Adipocyte (in vitro differentiated cells): ENCODE results near the gene EME2.
"Not testable (repeated sequence)": the region's sequence is repeated elsewhere in the genome, so short reads cannot be mapped to it uniquely, and the experiment has no call there.

Experiments
- DNase-seq: peaks from one replicate; pipeline ENCODE4 v3.0.0-alpha.2; 2015; ENCODE audit warnings: low read depth
- H3K27me3 ChIP-seq: replicated peaks from 2 replicates; pipeline ENCODE4 v1.7.0; 2013; ENCODE audit warnings: mild to moderate bottlenecking, low read length, moderate library complexity; ENCODE audit not compliant: control insufficient read depth, insufficient read depth
- H3K36me3 ChIP-seq: 2 replicates; pipeline ENCODE4 v1.7.0; 2013; ENCODE audit warnings: low read length, mild to moderate bottlenecking, moderate library complexity; ENCODE audit not compliant: control insufficient read depth, insufficient read depth, severe bottlenecking
- H3K4me1 ChIP-seq: 2 replicates; pipeline ENCODE4 v1.7.0; 2013; ENCODE audit warnings: mild to moderate bottlenecking, low read length, moderate library complexity; ENCODE audit not compliant: control insufficient read depth, insufficient read depth
- H3K4me3 ChIP-seq: 2 replicates; pipeline ENCODE4 v1.7.0; 2013; ENCODE audit warnings: mild to moderate bottlenecking, low read length, moderate library complexity
- H3K9ac ChIP-seq: 2 replicates; pipeline ENCODE4 v1.7.0; 2013; ENCODE audit warnings: mild to moderate bottlenecking, low read length, moderate library complexity
- H3K9me3 ChIP-seq: 2 replicates; pipeline ENCODE4 v1.7.0; 2013; ENCODE audit warnings: mild to moderate bottlenecking, low read length, moderate library complexity; ENCODE audit not compliant: control insufficient read depth

EME2 gene

DNA sequence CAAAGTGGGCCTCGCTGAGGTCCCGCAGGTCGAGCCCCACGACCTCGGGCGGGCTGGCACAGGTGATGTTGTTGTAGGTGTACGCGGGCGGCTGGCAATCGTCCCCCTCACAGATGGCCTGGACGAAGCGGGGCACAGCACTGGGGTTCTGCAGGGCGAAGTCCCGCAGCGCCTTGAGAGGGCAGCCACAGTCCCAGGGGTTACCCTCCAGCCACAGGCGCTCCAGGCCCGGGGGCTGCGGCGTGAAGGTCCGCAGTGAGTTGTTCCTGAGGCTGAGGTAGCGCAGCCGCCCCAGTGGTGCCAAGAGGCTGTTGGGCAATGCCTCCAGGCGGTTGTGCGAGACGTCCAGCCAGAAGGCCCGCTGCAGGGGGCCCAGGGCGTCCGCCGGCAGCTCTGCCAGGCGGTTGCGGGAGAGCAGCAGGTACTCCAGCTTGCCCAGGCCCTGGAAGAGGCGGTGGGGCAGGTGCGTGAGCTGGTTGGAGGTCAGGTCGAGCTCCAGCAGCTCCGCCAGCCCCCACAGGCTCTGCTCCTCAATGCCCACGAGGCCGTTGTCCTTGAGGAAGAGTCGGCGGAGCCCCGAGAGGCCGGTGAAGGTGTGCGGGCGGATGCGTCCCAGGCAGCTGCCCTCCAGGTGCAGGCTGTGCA is 18.1 kb downstream of the EME2 start:
- no peak for DNase-seq
- Histone ChIP-seq H3K27me3 (no peaks in the 10 kb centered on the region), H3K4me1 (no peaks in the 10 kb centered on the region), H3K9me3 (no peaks in the 10 kb centered on the region), H3K36me3 (peaks cover 9% of the 10 kb centered on the region), H3K4me3 (no peak overlapping the region), H3K9ac (no peak overlapping the region)

DNA sequence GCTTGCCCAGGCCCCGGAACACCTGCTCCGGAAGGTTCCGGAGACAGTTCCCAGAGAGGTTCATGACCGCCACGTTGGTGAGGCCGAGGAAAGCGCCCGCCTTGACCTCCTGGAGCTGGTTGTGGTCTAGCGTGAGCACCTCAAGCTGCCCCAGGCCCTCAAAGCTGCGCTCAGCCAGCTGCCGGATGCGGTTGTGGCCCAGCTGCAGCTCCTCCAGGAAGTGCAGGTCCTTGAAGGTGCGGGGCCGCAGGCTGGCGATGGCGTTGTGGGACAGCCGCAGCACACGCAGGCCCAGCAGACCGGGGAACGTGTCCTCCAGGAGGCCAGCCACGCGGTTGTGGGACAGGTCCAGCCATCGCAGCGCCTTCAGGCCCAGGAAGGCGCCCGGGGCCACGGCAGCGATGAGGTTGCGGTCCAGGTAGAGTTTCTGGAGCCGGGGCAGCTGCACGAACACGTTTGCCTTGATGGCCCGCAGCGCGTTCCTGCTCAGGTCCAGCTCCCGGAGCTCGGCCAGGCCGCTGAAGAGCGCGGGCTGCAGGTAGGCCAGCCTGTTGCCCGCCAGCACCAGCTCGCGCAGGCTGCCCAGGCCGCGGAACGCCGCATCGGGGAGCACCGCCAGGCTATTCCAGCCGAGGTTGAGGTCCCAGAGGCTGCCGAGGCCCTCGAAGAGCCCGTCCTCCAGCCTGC is 18.8 kb downstream of the EME2 start:
- H3K36me3 ChIP-seq = peaks cover 9% of the 10 kb centered on the region
- H3K4me1 ChIP-seq = no peaks in the 10 kb centered on the region
- no peak for DNase-seq

DNA sequence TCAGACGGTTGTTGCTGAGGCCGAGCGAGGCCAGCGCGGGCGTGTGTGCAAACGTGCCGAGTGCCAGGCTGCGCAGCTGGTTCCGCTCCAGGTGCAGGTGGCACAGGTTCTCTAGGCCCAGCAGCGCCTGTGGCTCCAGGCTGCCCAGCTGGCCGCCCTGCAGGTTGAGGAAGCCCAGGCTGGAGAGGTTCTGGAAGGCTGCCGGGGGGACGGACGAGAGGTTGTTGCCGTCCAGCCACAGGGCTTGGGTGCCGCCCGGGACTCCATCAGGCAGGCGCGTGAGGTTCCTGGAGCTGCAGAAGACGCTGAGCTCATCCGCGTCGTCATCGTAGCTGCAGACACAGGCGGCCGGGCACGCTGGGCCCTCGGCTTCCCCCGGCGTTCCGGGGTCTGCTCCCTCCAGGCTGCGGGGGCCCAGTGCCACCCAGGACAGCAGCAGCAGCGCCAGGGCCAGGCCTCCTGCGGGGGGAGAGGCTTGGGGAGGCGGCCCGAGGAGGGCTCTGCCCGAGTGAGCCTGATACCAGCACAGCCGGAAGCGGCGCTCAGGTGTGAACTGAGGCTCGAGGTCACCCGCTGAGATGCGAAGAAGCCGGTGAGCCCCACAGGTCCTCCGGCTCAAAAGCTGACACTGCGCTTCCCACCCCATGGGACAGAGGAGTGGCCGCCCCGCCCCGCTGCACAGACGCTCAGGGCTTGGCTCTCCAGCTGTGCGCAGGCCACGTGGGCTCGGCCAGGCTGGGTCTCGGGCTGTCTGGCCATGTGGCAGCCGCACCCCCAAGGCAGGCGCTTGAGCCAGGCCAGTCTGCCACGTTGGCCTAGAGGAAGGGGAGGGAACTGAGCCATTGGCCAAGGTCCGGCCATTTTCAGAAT is 19.6 kb downstream of the EME2 start:
- Histone ChIP-seq H3K4me1 (no peaks in the 10 kb centered on the region), H3K27me3 (no peaks in the 10 kb centered on the region), H3K9me3 (no peaks in the 10 kb centered on the region), H3K36me3 (peaks cover 9% of the 10 kb centered on the region), H3K9ac (no peak overlapping the region), H3K4me3 (no peak overlapping the region)
- DNase-seq = no peak

More for the DNA sequence above, 18.8 kb downstream of the EME2 start:
- no peaks in the 10 kb centered on the region for H3K9me3 ChIP-seq
- H3K4me3 ChIP-seq = no peak overlapping the region
- H3K9ac ChIP-seq = no peak overlapping the region
- no peaks in the 10 kb centered on the region for H3K27me3 ChIP-seq

DNA sequence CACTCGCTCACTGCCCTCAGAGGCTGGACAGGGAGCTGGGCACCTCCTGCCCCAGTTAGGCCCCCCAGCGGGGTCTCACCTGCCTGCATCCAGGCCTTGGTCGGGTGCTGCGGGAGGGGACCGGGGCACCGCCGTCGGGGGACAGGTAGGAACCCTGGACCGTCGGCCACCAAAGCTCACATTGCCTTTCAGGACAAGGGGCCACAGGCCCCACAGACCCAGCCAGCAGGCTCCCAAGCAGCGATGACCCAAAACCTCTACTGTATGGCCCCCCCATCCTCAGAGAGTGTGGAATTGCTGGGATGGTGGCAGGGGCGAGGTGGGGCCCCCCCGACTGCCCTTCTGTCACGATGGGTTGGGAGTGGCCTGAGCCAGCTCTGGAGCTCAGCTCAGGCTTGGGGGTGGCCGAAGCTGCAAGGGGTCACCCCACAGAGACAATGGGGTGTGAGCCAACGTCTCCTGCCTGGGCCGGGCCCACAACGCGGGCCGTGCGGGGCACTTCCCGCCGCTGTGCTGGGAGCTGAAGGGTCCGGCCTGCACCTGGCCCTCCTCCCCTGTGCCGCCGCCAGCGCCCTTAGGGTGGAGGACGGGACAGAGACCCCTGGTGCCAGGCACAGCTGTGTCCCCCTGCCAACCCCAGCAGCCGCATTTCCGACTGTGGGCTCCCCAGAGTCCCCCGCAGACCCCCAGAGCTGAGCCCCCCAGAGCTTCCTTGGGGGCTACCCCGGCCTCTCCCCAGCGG is 20.4 kb downstream of the EME2 start:
- no peak for DNase-seq

DNA sequence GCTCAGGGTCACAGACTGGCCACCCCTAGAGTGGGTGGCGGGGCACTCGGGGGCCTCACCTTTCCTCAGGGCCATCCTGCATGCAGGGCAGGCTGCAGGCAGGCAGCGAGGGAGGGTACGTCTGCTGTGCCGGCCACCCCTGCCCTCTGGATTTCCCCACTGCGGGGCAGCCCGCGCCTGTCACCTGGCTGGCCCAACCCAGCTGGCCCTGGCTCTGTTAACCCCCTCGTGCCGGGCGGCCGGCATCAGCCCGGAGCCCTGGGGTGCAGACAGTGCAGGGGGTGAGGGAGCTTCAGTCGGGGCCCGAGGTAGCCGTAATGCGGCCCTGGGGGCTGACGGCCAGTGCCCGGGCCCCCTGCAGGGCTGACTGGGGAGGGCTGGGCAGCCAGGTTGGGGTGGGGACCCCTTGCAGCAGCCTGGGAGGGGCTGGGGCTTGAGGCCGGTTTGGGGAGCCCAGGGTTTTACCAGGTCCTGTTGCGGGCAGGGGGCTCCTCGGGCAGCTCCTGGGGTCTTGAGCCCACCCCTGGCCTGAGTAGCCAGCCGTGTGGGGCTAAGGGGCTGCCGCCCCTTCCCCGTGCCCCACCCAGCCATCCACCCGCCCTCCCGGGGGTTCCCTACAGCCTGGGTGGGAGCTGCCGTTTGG is 21.1 kb downstream of the EME2 start, which contains the start of gene IGFALS:
IGFALS (minus strand) TSS at position 128 of the 643 bp plus-strand sequence; CDS start at position 75, 53 bp downstream.
- no peak within 1 kb of the TSS for H3K9ac ChIP-seq
- H3K4me3 ChIP-seq = no peak within 1 kb of the TSS
- DNase-seq = no peak
- H3K9me3 ChIP-seq = peaks cover 6% of the 10 kb centered on the region
- no peaks in the 10 kb centered on the region for H3K4me1 ChIP-seq
- H3K27me3 ChIP-seq = no peaks in the 10 kb centered on the region
- H3K36me3 ChIP-seq = peaks cover 4% of the 10 kb centered on the region

More for the DNA sequence above, 20.4 kb downstream of the EME2 start:
- peaks cover 9% of the 10 kb centered on the region for H3K36me3 ChIP-seq
- no peaks in the 10 kb centered on the region for H3K27me3 ChIP-seq
- peaks cover 3% of the 10 kb centered on the region for H3K9me3 ChIP-seq
- H3K9ac ChIP-seq = no peak overlapping the region
- no peaks in the 10 kb centered on the region for H3K4me1 ChIP-seq
- H3K4me3 ChIP-seq = no peak overlapping the region

DNA sequence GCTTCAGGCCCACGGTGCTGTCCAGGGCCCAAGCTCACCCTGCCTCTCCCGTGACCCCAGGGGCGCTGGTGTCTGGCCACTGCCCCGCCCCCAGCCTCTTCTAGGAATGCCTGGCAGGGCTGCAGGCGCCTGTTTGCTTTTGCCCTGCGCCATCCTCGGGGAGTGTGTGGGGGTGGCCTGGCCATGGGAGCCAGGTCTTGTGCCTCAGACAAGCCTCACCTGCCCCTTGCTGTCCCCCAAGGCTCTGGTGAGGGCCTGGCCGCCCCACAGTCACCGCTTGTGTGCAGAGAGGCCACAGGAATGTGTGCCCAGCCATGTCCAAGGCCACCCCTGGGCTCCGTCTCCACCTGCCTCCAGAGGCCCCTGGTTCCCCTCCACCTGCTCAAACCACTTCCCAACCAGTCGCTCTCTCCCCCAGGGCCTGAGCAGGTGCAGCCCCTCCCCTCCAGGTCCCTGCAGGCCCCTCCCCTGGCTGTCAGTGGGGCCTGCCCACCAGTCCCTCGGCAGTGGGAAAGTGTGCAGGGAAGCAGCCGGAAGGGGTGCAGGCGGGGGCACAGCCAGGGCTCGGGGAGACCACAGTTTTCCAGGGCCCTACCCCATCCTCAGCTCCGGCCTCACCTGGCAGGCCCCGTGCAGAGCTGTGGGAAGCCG is 21.7 kb downstream of the EME2 start:
- no peaks in the 10 kb centered on the region for H3K36me3 ChIP-seq
- DNase-seq = no peak
- no peak overlapping the region for H3K9ac ChIP-seq
- H3K9me3 ChIP-seq = peaks cover 6% of the 10 kb centered on the region
- H3K4me3 ChIP-seq = no peak overlapping the region
- H3K4me1 ChIP-seq = no peaks in the 10 kb centered on the region
- no peaks in the 10 kb centered on the region for H3K27me3 ChIP-seq

DNA sequence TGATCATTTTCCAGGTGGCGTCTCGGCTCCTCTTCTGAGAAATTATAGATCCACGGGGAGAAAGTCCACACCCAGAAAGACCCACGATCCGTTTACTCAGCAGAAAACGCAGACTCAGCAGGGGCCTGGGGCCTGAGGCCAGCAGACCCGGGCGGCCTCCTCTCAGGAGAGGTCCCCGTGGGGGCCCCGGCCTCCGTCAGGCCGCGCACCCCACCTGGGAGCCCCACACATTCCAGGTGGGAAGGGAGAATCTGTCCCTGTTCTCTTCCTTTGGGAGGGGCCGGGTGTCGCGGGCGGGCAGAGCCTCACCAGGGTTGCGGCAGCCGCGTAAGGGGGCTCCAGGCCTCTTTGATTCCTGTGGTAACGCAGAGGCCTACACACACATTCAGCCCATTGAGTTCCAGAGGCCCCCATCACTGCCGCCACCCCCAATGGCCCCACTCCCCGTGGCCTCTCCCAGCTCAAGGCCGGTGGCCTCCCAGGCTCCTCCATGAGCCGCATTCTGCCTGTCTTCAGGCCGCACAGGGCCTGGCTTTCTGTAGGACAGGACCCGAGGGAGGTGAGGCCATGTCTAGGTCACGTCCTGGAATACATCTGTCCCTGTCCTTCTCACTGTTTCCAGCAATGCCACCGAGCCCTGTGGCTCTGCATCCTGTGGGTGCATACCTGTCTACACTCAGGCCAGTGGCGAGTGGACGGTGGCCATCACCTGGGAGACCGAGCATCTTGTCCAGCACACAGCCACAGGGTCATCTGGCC is 22.5 kb downstream of the EME2 start:
- Histone ChIP-seq H3K9ac (no peak overlapping the region), H3K4me3 (no peak overlapping the region), H3K36me3 (no peaks in the 10 kb centered on the region), H3K4me1 (no peaks in the 10 kb centered on the region), H3K27me3 (no peaks in the 10 kb centered on the region), H3K9me3 (peaks cover 6% of the 10 kb centered on the region)
- no peak for DNase-seq

DNA sequence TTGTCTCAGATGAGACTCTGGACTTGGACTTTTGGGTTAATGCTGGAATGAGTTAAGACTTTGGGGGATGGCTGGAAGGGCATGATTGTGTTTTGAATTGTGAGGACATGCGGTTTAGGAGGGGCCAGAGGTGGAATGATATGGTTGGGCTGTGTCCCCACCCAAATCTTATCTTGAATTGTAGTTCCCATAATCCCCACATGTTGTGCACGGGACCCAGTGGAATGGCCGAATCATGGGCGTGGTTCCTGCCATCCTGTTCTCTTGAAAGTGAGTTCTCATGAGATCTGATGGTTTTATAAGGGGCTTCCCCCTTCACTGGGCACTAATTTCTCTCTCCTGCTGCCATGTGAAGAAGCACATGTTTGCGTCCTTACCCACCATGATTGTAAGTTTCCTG is 26.7 kb downstream of the EME2 start:
- not testable (repeated sequence) for H3K36me3 ChIP-seq, H3K4me1 ChIP-seq, H3K9ac ChIP-seq, H3K4me3 ChIP-seq, DNase-seq, H3K27me3 ChIP-seq, H3K9me3 ChIP-seq

DNA sequence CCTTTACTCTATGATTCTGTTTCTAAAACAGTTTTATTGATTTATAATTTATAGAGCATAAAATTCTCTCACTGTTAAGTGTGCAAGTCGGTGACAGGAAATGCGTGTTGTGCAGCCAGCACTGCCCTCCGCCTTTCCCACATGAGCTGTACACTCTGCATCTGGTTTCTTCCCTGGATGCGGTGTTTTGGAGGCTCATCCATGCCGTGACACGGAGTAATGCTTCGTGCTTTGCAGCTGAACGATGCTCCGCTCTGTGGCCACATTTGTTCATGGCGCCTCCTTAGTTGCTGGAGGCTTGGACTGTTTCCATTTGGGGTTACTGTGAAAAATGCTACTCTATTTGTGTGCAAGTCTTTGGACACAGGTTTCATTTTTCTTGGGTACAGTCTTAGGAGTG is 28.1 kb downstream of the EME2 start:
- Histone ChIP-seq H3K27me3 (no peaks in the 10 kb centered on the region), H3K9ac (no peak overlapping the region), H3K36me3 (peaks cover 8% of the 10 kb centered on the region), H3K4me1 (no peaks in the 10 kb centered on the region), H3K9me3 (peaks cover 6% of the 10 kb centered on the region), H3K4me3 (no peak overlapping the region)
- DNase-seq = no peak

DNA sequence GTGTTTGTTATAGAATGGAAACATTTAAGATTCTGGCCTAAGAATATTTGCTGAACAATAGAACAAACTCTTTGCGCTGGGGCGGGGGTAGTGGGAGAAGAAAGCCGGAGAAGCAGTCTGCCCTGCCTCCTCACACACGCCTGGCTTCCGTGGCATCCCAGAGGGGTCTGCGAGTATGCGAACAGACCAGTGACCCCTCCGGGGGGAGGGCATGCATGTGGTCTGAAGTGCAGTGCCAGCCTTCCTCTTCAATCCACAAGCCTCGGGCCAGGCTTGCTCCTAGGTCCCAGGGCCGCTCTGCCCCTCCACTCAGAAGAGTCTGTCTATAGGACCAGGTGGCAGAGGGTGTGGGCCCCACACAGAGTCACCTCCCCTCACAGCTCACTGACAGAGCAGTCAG is 35.0 kb downstream of the EME2 start:
- H3K36me3 ChIP-seq = peaks cover 40% of the 10 kb centered on the region

More for the DNA sequence above, 35.0 kb downstream of the EME2 start:
- no peaks in the 10 kb centered on the region for H3K4me1 ChIP-seq
- H3K4me3 ChIP-seq = no peak overlapping the region
- H3K9ac ChIP-seq = no peak overlapping the region
- H3K9me3 ChIP-seq = no peaks in the 10 kb centered on the region
- no peaks in the 10 kb centered on the region for H3K27me3 ChIP-seq
- DNase-seq = no peak
